HG03432 (cell line): Measurements from ENCODE around the gene ABHD2.
"Not testable (repeated sequence)": the region's sequence is repeated elsewhere in the genome, so short reads cannot be mapped to it uniquely, and the experiment has no call there.

ENCODE experiments used
- ATAC-seq: cut with Tn5 transposase; IDR thresholded peaks from one replicate; pipeline ENCODE4 v1.9.1; 2021; ENCODE audit warnings: mild to moderate bottlenecking, moderate library complexity; ENCODE audit not compliant: unreplicated experiment

ABHD2 gene

GRCh38 chr15:89136818-89137772 is 48.8 kb downstream of the ABHD2 start:
- ATAC-seq = no peak

GRCh38 chr15:89137926-89138325 is 49.7 kb downstream of the ABHD2 start:
- no peak for ATAC-seq

- no peak for ATAC-seq
These were observed 50.9 kb downstream of the ABHD2 start for GRCh38 chr15:89138999-89139612.

- ATAC-seq = no peak
These were observed 51.6 kb downstream of the ABHD2 start for GRCh38 chr15:89139613-89140499.

GRCh38 chr15:89140595-89140994 is 52.3 kb downstream of the ABHD2 start:
- no peak for ATAC-seq

GRCh38 chr15:89141159-89141558 is 52.9 kb downstream of the ABHD2 start:
- not testable (repeated sequence) for ATAC-seq

GRCh38 chr15:89141885-89142284 is 53.6 kb downstream of the ABHD2 start:
- no peak for ATAC-seq

GRCh38 chr15:89142423-89142822 is 54.2 kb downstream of the ABHD2 start:
- no peak for ATAC-seq

GRCh38 chr15:89143503-89144162 is 55.4 kb downstream of the ABHD2 start:
- peak; percentile 62 for ATAC-seq

GRCh38 chr15:89144491-89144890 is 56.2 kb downstream of the ABHD2 start:
- ATAC-seq = no peak

- no peak for ATAC-seq
These were observed 58.1 kb downstream of the ABHD2 start for GRCh38 chr15:89146366-89146765.

GRCh38 chr15:89148126-89148525 is 59.9 kb downstream of the ABHD2 start:
- ATAC-seq = no peak

GRCh38 chr15:89149501-89150101 is 61.3 kb downstream of the ABHD2 start:
- no peak for ATAC-seq

GRCh38 chr15:89150287-89150686 is 62.0 kb downstream of the ABHD2 start:
- ATAC-seq = no peak

GRCh38 chr15:89150762-89151664 is 62.8 kb downstream of the ABHD2 start:
- no peak for ATAC-seq

- no peak for ATAC-seq
These were observed 66.9 kb downstream of the ABHD2 start for GRCh38 chr15:89155122-89155521.

GRCh38 chr15:89155656-89156055 is 67.4 kb downstream of the ABHD2 start:
- ATAC-seq = no peak

GRCh38 chr15:89157061-89157460 is 68.8 kb downstream of the ABHD2 start:
- no peak for ATAC-seq

GRCh38 chr15:89157918-89158564 is 69.8 kb downstream of the ABHD2 start:
- ATAC-seq = no peak
